Thyroid gland (tissue), 4 donors: ENCODE measurements around the gene PMS1.

ENCODE experiments used
- POLR2A ChIP-seq, 2 donors: fragments of 450-650 bp; IDR thresholded peaks; one replicate each; pipeline ENCODE4 v1.6.1; 2017; ENCODE audit warnings: antibody characterized with exemption in 2 of 2, mild to moderate bottlenecking in 2 of 2, moderate library complexity in 1 of 2
- TF ChIP-seq, protein P1 (sequence below), 6 experiments: fragments of 200-600 bp in 3 of 6; fragments of 450-650 bp in 3 of 6; sonication (generic) in 3 of 6; IDR thresholded peaks; one replicate each; pipeline ENCODE4 v1.5.1; 2016 to 2019; ENCODE audit warnings: antibody characterized with exemption in 6 of 6, mild to moderate bottlenecking in 2 of 6, inconsistent platforms in 1 of 6, moderate library complexity in 1 of 6

DNA sequence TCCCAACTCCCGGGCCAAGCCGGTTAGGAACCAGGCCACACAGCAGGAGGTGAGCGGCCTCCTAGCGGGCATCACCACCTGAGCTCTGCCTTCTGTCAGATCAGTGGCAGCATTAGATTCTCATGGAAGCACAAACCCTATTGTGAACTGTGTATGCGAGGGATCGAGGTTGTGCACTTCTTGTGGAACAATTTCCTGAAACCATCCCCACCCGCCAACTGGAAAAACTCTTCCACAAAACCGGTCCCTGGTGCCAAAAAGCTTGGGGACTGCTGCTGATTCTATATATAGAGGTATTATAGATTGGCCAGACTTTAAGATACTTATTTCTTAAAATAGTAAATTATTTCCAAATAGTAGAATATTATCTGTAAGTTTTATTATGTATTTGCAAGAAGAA is 89.4 kb downstream of the PMS1 start:
- TF ChIP-seq, protein P1, sequence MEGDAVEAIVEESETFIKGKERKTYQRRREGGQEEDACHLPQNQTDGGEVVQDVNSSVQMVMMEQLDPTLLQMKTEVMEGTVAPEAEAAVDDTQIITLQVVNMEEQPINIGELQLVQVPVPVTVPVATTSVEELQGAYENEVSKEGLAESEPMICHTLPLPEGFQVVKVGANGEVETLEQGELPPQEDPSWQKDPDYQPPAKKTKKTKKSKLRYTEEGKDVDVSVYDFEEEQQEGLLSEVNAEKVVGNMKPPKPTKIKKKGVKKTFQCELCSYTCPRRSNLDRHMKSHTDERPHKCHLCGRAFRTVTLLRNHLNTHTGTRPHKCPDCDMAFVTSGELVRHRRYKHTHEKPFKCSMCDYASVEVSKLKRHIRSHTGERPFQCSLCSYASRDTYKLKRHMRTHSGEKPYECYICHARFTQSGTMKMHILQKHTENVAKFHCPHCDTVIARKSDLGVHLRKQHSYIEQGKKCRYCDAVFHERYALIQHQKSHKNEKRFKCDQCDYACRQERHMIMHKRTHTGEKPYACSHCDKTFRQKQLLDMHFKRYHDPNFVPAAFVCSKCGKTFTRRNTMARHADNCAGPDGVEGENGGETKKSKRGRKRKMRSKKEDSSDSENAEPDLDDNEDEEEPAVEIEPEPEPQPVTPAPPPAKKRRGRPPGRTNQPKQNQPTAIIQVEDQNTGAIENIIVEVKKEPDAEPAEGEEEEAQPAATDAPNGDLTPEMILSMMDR (IDR thresholded peaks at IDR 0.05): no peak
- TF ChIP-seq POLR2A (IDR thresholded peaks at IDR 0.05): no peak
